Stimulated activated effector memory CD8-positive, alpha-beta T cell treated with anti-CD3 and anti-CD28 coated beads, Interleukin-12 subunit alpha, Interleukin-12 subunit beta, amount 100 ng/mL, for 72 hours (primary cell): Measurements from ENCODE around the gene MOB3A.

ENCODE experiments used
- ATAC-seq: fragments of 150-1000 bp; cut with Tn5 transposase; 2 replicates; pipeline ENCODE4 v1.10.0; 2021
- DNase-seq, 2 donors: peaks; one replicate each; pipeline ENCODE4 v3.0.0; 2021 to 2022; ENCODE audit warnings: low spot score in 2 of 2
- H3K27ac Mint-ChIP-seq: one replicate; pipeline ENCODE4 v1.8.0; 2022; ENCODE audit warnings: mild to moderate bottlenecking, mixed read lengths
- H3K36me3 Mint-ChIP-seq: one replicate; pipeline ENCODE4 v1.8.0; 2022; ENCODE audit warnings: mild to moderate bottlenecking, mixed read lengths
- H3K4me1 Mint-ChIP-seq: one replicate; pipeline ENCODE4 v1.8.0; 2022; ENCODE audit warnings: mixed read lengths
- H3K4me3 Mint-ChIP-seq: one replicate; pipeline ENCODE4 v1.8.0; 2022; ENCODE audit warnings: mild to moderate bottlenecking, mixed read lengths
- H3K9me3 Mint-ChIP-seq: one replicate; pipeline ENCODE4 v1.8.0; 2022; ENCODE audit warnings: mixed read lengths

Gene MOB3A

GRCh38 chr19:2045501-2046045 is 50.6 kb downstream of the MOB3A start:
- peaks cover 68% of the 10 kb centered on the region for H3K4me1 Mint-ChIP-seq
- peak overlapping the region; percentile 91 for H3K27ac Mint-ChIP-seq
- DNase-seq (no peak), ATAC-seq (no peak)
- H3K9me3 Mint-ChIP-seq: no peaks in the 10 kb centered on the region
- H3K4me3 Mint-ChIP-seq: no peak overlapping the region
- peaks cover 100% of the 10 kb centered on the region for H3K36me3 Mint-ChIP-seq

- DNase-seq (no peak), ATAC-seq (no peak)
- Mint-ChIP-seq H3K36me3 (peaks cover 100% of the 10 kb centered on the region), H3K4me3 (no peak overlapping the region), H3K27ac (peak overlapping the region; percentile 91), H3K9me3 (no peaks in the 10 kb centered on the region), H3K4me1 (peaks cover 66% of the 10 kb centered on the region)
Observed at GRCh38 chr19:2044709-2045500, 51.2 kb downstream of the MOB3A start.

GRCh38 chr19:2043961-2044708 is 52.0 kb downstream of the MOB3A start:
- Mint-ChIP-seq H3K36me3 (peaks cover 100% of the 10 kb centered on the region), H3K4me1 (peaks cover 64% of the 10 kb centered on the region), H3K4me3 (peak overlapping the region; percentile 72), H3K9me3 (no peaks in the 10 kb centered on the region), H3K27ac (peak overlapping the region; percentile 91)
- no peak for ATAC-seq
- no peak for DNase-seq

GRCh38 chr19:2043251-2043641 is 52.9 kb downstream of the MOB3A start:
- H3K4me3 Mint-ChIP-seq: peak overlapping the region; percentile 72
- no peaks in the 10 kb centered on the region for H3K9me3 Mint-ChIP-seq
- H3K4me1 Mint-ChIP-seq: peaks cover 57% of the 10 kb centered on the region
- no peak for DNase-seq
- no peak for ATAC-seq
- peaks cover 100% of the 10 kb centered on the region for H3K36me3 Mint-ChIP-seq
- H3K27ac Mint-ChIP-seq: peak overlapping the region; percentile 91

GRCh38 chr19:2042485-2043250 is 53.5 kb downstream of the MOB3A start:
- Mint-ChIP-seq H3K27ac (peak overlapping the region; percentile 91), H3K4me3 (peak overlapping the region; percentile 72), H3K4me1 (peaks cover 51% of the 10 kb centered on the region), H3K36me3 (peaks cover 100% of the 10 kb centered on the region), H3K9me3 (no peaks in the 10 kb centered on the region)
- ATAC-seq (no peak), DNase-seq (no peak)

GRCh38 chr19:2041683-2042484 is 54.2 kb downstream of the MOB3A start:
- peak; percentile 96 to 99 for DNase-seq
- Mint-ChIP-seq H3K4me3 (peak overlapping the region; percentile 72), H3K9me3 (no peaks in the 10 kb centered on the region), H3K4me1 (peaks cover 44% of the 10 kb centered on the region), H3K27ac (peak overlapping the region; percentile 91), H3K36me3 (peaks cover 100% of the 10 kb centered on the region)
- peak; percentile 88 for ATAC-seq

GRCh38 chr19:2041433-2041682 is 54.8 kb downstream of the MOB3A start:
- Mint-ChIP-seq H3K27ac (peak overlapping the region; percentile 91), H3K36me3 (peaks cover 95% of the 10 kb centered on the region), H3K4me3 (peak overlapping the region; percentile 72), H3K4me1 (peaks cover 43% of the 10 kb centered on the region), H3K9me3 (no peaks in the 10 kb centered on the region)
- ATAC-seq (no peak), DNase-seq (no peak)

GRCh38 chr19:2040647-2041432 is 55.3 kb downstream of the MOB3A start:
- DNase-seq (no peak), ATAC-seq (no peak)
- H3K9me3 Mint-ChIP-seq: no peaks in the 10 kb centered on the region
- peaks cover 94% of the 10 kb centered on the region for H3K36me3 Mint-ChIP-seq
- peak overlapping the region; percentile 91 for H3K27ac Mint-ChIP-seq
- peaks cover 43% of the 10 kb centered on the region for H3K4me1 Mint-ChIP-seq
- peak overlapping the region; percentile 72 for H3K4me3 Mint-ChIP-seq

GRCh38 chr19:2039959-2040646 is 56.0 kb downstream of the MOB3A start:
- Mint-ChIP-seq H3K27ac (peak overlapping the region; percentile 91), H3K4me1 (peaks cover 46% of the 10 kb centered on the region), H3K9me3 (peaks cover 3% of the 10 kb centered on the region), H3K36me3 (peaks cover 94% of the 10 kb centered on the region), H3K4me3 (peak overlapping the region; percentile 72)
- DNase-seq (no peak), ATAC-seq (no peak)

GRCh38 chr19:2039089-2039958 is 56.8 kb downstream of the MOB3A start:
- peak overlapping the region; percentile 45 for H3K27ac Mint-ChIP-seq
- H3K4me1 Mint-ChIP-seq: peaks cover 46% of the 10 kb centered on the region
- ATAC-seq (no peak), DNase-seq (no peak)
- H3K4me3 Mint-ChIP-seq: peak overlapping the region; percentile 28
- peaks cover 92% of the 10 kb centered on the region for H3K36me3 Mint-ChIP-seq
- peaks cover 3% of the 10 kb centered on the region for H3K9me3 Mint-ChIP-seq

- H3K36me3 Mint-ChIP-seq: peaks cover 83% of the 10 kb centered on the region
- DNase-seq (no peak), ATAC-seq (no peak)
- H3K4me1 Mint-ChIP-seq: peaks cover 37% of the 10 kb centered on the region
- H3K9me3 Mint-ChIP-seq: peaks cover 3% of the 10 kb centered on the region
- no peak overlapping the region for H3K4me3 Mint-ChIP-seq
- H3K27ac Mint-ChIP-seq: peak overlapping the region; percentile 81
Observed at GRCh38 chr19:2038284-2039088, 57.6 kb downstream of the MOB3A start.

GRCh38 chr19:2037651-2038255 is 58.4 kb downstream of the MOB3A start:
- peaks cover 76% of the 10 kb centered on the region for H3K36me3 Mint-ChIP-seq
- H3K4me3 Mint-ChIP-seq: no peak overlapping the region
- DNase-seq (no peak), ATAC-seq (no peak)
- H3K27ac Mint-ChIP-seq: peak overlapping the region; percentile 81
- H3K4me1 Mint-ChIP-seq: peaks cover 37% of the 10 kb centered on the region
- peaks cover 3% of the 10 kb centered on the region for H3K9me3 Mint-ChIP-seq
